Upper lobe of left lung (tissue), 6 donors: ENCODE measurements around the gene CIITA. TPM values are rescaled to one million over a fixed set of nuclear protein-coding genes. Genes with fewer than 3 reads are reported as not detected.

Source experiments
- ATAC-seq, 2 donors: fragments of 200-7000 bp; cut with Tn5 transposase; one replicate each; pipeline ENCODE4 v1.9.1; 2022; ENCODE audit warnings: mild to moderate bottlenecking in 2 of 2, moderate library complexity in 2 of 2; ENCODE audit not compliant: low FRiP score in 2 of 2
- DNase-seq, 2 donors: peaks; one replicate each; pipeline ENCODE4 v3.0.0-alpha.2; 2019 to 2020
- H3K27ac ChIP-seq, 4 donors: fragments of 200-600 bp; sonication (generic); one replicate each; pipeline ENCODE4 v1.5.1; 2016 to 2019
- H3K27me3 ChIP-seq, 4 donors: fragments of 200-600 bp; sonication (generic); one replicate each; pipeline ENCODE4 v1.5.1; 2017 to 2019
- H3K36me3 ChIP-seq, 4 donors: fragments of 200-600 bp; sonication (generic); one replicate each; pipeline ENCODE4 v1.5.1; 2016 to 2019
- H3K4me1 ChIP-seq, 4 donors: fragments of 200-600 bp; sonication (generic); one replicate each; pipeline ENCODE4 v1.5.1; 2018 to 2019
- H3K4me3 ChIP-seq, 4 donors: fragments of 200-600 bp; sonication (generic); one replicate each; pipeline ENCODE4 v1.5.1; 2017 to 2019; ENCODE audit warnings: mild to moderate bottlenecking in 2 of 4, moderate library complexity in 1 of 4
- H3K9me3 ChIP-seq, 4 donors: fragments of 200-600 bp; sonication (generic); one replicate each; pipeline ENCODE4 v1.5.1; 2018 to 2019
- EP300 ChIP-seq, 4 donors: sonication (generic); formaldehyde crosslinking; IDR thresholded peaks; one replicate each; pipeline ENCODE4 v1.5.1; 2017; ENCODE audit warnings: antibody characterized with exemption in 4 of 4, control low read depth in 2 of 4
- POLR2A ChIP-seq, 4 donors: fragments of 450-650 bp; IDR thresholded peaks; one replicate each; pipeline ENCODE4 v1.5.1; 2016 to 2017; ENCODE audit warnings: antibody characterized with exemption in 4 of 4, mild to moderate bottlenecking in 2 of 4
- POLR2AphosphoS5 ChIP-seq, 2 donors: sonication (generic); formaldehyde crosslinking; IDR thresholded peaks; one replicate each; pipeline ENCODE4 v1.5.1; 2017; ENCODE audit warnings: antibody characterized with exemption in 2 of 2
- WGBS, 2 donors: methylation state at CpG; one replicate each; pipeline ENCODE4 v1.1.5; 2017 to 2018; 5-methylcytosine and 5-hydroxymethylcytosine counted together
- total RNA-seq, 6 donors: library from RNA; depleted of rRNA in 4 of 6; stranded (reverse); fragments of >200 nt in 4 of 6; gene quantifications; one replicate each; pipeline versions ENCODE4 v1.1.0 to v1.2.1, GENCODE V29; 2016 to 2021
- TF ChIP-seq, protein P1 (sequence below), 6 experiments: fragments of 450-650 bp in 4 of 6; fragments of 200-600 bp in 2 of 6; sonication (generic) in 2 of 6; IDR thresholded peaks; one replicate each; pipeline ENCODE4 v1.5.1; 2016 to 2019; ENCODE audit warnings: antibody characterized with exemption in 6 of 6
- donor health status: DM: no; HTN: no; CAD: no; lungs with moderate emphysema.
- donor health status: DM: no; HTN: yes; CAD: no; lungs with severe emphysema.

CIITA gene
- total RNA-seq, 6 donors from 2014 or later = 27.2 to 145 (median 83.2) TPM

GRCh38 chr16:10916534-10916933, 39.5 kb downstream of the CIITA start:
- DNase-seq (no peak), ATAC-seq (no peak)
- WGBS, 2 donors = 63 to 67% methylated on average over 3 of the region's 3 CpGs
- no peak overlapping the region for H3K27ac ChIP-seq
- peaks cover 0 to 30% (median 16%) of the 10 kb centered on the region in 4 donors for H3K36me3 ChIP-seq
- no peaks in the 10 kb centered on the region for H3K27me3 ChIP-seq
- no peak overlapping the region for H3K4me3 ChIP-seq
- TF ChIP-seq EP300 (IDR thresholded peaks at IDR 0.05) (no peak), POLR2AphosphoS5 (IDR thresholded peaks at IDR 0.05) (no peak), POLR2A (IDR thresholded peaks at IDR 0.05) (no peak)
- TF ChIP-seq, protein P1, sequence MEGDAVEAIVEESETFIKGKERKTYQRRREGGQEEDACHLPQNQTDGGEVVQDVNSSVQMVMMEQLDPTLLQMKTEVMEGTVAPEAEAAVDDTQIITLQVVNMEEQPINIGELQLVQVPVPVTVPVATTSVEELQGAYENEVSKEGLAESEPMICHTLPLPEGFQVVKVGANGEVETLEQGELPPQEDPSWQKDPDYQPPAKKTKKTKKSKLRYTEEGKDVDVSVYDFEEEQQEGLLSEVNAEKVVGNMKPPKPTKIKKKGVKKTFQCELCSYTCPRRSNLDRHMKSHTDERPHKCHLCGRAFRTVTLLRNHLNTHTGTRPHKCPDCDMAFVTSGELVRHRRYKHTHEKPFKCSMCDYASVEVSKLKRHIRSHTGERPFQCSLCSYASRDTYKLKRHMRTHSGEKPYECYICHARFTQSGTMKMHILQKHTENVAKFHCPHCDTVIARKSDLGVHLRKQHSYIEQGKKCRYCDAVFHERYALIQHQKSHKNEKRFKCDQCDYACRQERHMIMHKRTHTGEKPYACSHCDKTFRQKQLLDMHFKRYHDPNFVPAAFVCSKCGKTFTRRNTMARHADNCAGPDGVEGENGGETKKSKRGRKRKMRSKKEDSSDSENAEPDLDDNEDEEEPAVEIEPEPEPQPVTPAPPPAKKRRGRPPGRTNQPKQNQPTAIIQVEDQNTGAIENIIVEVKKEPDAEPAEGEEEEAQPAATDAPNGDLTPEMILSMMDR (IDR thresholded peaks at IDR 0.05) = no peak
- no peaks in the 10 kb centered on the region for H3K9me3 ChIP-seq
- H3K4me1 ChIP-seq = peaks cover 13 to 20% (median 16%) of the 10 kb centered on the region in 4 donors

DNA sequence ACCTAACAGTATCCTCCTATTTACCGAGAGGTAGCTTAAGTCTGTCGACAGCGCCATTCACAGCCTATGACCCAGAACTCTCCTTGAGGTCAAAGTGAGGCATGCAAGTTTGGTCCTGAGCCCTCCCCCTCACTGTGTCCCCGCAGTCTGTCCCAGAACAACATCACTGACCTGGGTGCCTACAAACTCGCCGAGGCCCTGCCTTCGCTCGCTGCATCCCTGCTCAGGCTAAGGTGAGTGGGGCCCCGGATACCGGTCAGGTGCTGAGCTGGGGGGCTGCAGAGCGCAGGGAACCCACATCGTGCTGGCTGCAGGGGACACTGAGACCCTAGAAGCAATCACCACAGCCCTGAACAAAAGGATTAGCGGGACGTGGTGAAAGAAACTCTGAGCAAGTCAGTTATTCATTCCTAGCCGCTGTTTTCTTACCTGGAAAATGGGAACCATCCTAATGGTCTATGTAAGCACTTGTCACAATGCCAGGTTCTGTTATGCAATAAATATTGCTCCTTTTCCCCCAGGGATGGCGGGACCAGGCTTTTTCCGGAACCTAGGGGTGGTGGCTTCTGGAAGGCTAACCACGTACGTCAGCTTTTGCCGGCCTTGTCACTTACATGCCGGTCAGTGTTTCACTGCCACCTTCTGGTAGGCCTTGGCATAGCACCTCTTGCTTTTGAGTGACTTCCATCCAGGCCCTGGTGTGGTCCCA, 41.4 kb downstream of the CIITA start:
- DNase-seq (peak; percentile 65 to 93), ATAC-seq (peak; percentile 87 to 95)
- Histone ChIP-seq H3K4me3 (no peak overlapping the region), H3K9me3 (no peaks in the 10 kb centered on the region), H3K36me3 (peaks cover 0 to 39% (median 25%) of the 10 kb centered on the region in 4 donors), H3K27ac (peak overlapping the region in 3 of 4 donors; percentile 67 to 74 (median 74)), H3K27me3 (no peaks in the 10 kb centered on the region), H3K4me1 (peaks cover 23 to 32% (median 28%) of the 10 kb centered on the region in 4 donors)
- no peak for TF ChIP-seq POLR2A (IDR thresholded peaks at IDR 0.05)
- peak; percentile 55 to 86 for TF ChIP-seq POLR2AphosphoS5 (IDR thresholded peaks at IDR 0.05)
- TF ChIP-seq EP300 (IDR thresholded peaks at IDR 0.05) = peak in 2 of 4 donors; percentile 28 to 38
- TF ChIP-seq, protein P1 (IDR thresholded peaks at IDR 0.05) = peak; percentile 91 to 97 (median 94)
- 40 to 56% methylated on average over 14 to 17 of the region's 21 CpGs for WGBS, 2 donors

GRCh38 chr16:10919003-10919351, 42.0 kb downstream of the CIITA start:
- H3K36me3 ChIP-seq = peaks cover 0 to 44% (median 30%) of the 10 kb centered on the region in 4 donors
- DNase-seq (no peak), ATAC-seq (no peak)
- peak overlapping the region in 3 of 4 donors; percentile 67 to 74 (median 74) for H3K27ac ChIP-seq
- no peaks in the 10 kb centered on the region for H3K9me3 ChIP-seq
- peaks cover 23 to 32% (median 29%) of the 10 kb centered on the region in 4 donors for H3K4me1 ChIP-seq
- no peak overlapping the region for H3K4me3 ChIP-seq
- H3K27me3 ChIP-seq = no peaks in the 10 kb centered on the region
- no peak for TF ChIP-seq POLR2A (IDR thresholded peaks at IDR 0.05)
- TF ChIP-seq, protein P1 (IDR thresholded peaks at IDR 0.05) = peak in 1 of 6 experiments; percentile 29
- 65 to 70% methylated on average over 7 of the region's 7 CpGs for WGBS, 2 donors

GRCh38 chr16:10920726-10921427, 43.9 kb downstream of the CIITA start:
- Histone ChIP-seq H3K27ac (peak overlapping the region in 2 of 4 donors; percentile 31 to 71), H3K4me3 (no peak overlapping the region), H3K27me3 (no peaks in the 10 kb centered on the region), H3K4me1 (peaks cover 23 to 32% (median 29%) of the 10 kb centered on the region in 4 donors), H3K9me3 (no peaks in the 10 kb centered on the region), H3K36me3 (peaks cover 0 to 63% (median 38%) of the 10 kb centered on the region in 4 donors)
- TF ChIP-seq, protein P1 (IDR thresholded peaks at IDR 0.05) = no peak
- no peak for TF ChIP-seq POLR2A (IDR thresholded peaks at IDR 0.05)
- TF ChIP-seq POLR2AphosphoS5 (IDR thresholded peaks at IDR 0.05) = no peak
- WGBS, 2 donors = 54 to 62% methylated on average over 11 to 15 of the region's 15 CpGs
- ATAC-seq (no peak), DNase-seq (no peak)
